Body of pancreas (tissue), 4 donors: Measurements from ENCODE around the gene CPD.

Experiments
- POLR2A ChIP-seq, 3 donors: fragments of 450-650 bp; IDR thresholded peaks; one replicate each; pipeline ENCODE4 v1.6.1; 2016; ENCODE audit warnings: antibody characterized with exemption in 3 of 3, mild to moderate bottlenecking in 2 of 3
- TF ChIP-seq, protein P1 (sequence below), 7 experiments: fragments of 450-650 bp in 4 of 7; fragments of 200-600 bp in 3 of 7; sonication (generic) in 3 of 7; IDR thresholded peaks; one replicate each; pipeline ENCODE4 v1.5.1; 2016 to 2019; ENCODE audit warnings: antibody characterized with exemption in 7 of 7

DNA sequence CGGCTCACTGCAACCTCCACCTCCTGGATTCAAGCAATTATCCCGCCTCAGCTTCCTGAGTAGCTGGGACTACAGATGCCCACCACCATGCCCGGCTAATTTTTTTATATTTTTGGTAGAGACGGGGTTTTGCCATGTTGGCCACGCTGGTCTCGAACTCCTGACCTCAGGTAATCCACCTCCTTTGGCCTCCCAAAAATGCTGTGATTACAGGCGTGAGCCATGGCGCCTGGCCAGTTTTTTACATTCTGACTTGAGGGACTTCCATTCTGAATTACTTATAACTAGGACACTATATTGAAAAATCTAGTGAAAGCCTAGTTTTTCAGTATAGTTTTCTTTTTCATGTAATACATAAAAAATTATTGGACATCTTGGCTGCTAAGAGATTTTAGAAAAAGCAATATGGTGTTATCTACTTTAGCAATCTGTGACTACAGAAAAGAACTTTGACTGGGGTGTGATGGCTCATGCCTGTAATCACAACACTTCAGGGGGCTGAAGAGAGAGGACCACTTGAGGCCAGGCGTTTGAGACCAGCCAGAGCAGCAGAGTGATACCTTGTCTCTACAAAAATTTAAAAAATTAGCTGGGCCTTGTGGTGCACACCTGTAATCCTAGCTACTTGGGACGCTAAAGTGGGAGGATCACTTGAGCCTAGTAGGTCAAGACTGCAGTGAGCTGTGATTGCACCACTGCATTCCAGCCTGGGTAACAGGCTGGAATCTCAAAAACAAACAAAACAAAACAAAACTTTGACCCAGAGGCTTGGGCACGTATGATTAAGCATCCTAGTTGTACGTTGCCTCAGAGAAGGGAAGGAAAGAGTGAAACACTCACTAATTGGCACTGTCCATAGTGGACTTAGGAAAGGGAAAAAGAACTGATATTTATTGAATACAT, 71.6 kb downstream of the CPD start:
- TF ChIP-seq, protein P1, sequence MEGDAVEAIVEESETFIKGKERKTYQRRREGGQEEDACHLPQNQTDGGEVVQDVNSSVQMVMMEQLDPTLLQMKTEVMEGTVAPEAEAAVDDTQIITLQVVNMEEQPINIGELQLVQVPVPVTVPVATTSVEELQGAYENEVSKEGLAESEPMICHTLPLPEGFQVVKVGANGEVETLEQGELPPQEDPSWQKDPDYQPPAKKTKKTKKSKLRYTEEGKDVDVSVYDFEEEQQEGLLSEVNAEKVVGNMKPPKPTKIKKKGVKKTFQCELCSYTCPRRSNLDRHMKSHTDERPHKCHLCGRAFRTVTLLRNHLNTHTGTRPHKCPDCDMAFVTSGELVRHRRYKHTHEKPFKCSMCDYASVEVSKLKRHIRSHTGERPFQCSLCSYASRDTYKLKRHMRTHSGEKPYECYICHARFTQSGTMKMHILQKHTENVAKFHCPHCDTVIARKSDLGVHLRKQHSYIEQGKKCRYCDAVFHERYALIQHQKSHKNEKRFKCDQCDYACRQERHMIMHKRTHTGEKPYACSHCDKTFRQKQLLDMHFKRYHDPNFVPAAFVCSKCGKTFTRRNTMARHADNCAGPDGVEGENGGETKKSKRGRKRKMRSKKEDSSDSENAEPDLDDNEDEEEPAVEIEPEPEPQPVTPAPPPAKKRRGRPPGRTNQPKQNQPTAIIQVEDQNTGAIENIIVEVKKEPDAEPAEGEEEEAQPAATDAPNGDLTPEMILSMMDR (IDR thresholded peaks at IDR 0.05) = no peak
- TF ChIP-seq POLR2A (IDR thresholded peaks at IDR 0.05) = no peak
